Adipose tissue (tissue), 3 donors: ENCODE measurements around the gene RCAN1. TPM values are rescaled to one million over a fixed set of nuclear protein-coding genes. Genes with fewer than 3 reads are reported as not detected.
"Not testable (repeated sequence)": the region's sequence is repeated elsewhere in the genome, so short reads cannot be mapped to it uniquely, and the experiment has no call there.

Source experiments
- H3K27ac ChIP-seq: one replicate; pipeline ENCODE4 v1.5.1; 2013; ENCODE audit warnings: low read depth, low read length
- WGBS, 3 donors: extraction: QIAGEN DNeasy Blood & Tissue Kit; methylation state at CpG; one replicate each; pipeline ENCODE4 v1.1.7; 2013; 5-methylcytosine and 5-hydroxymethylcytosine counted together
- polyA plus RNA-seq, 3 donors: library from polyadenylated mRNA; stranded (reverse); fragments of 200-250 nt; gene quantifications; one replicate each; pipeline ENCODE4 v1.2.3, GENCODE V29; 2013
- donor health status: healthy with polysubstance abuse.
- donor health status: Bipolar disorder and iron deficiency.
- donor health status: healthy.

Gene RCAN1
- polyA plus RNA-seq, 3 donors = 10.3 to 71.5 (median 59.2) TPM

DNA sequence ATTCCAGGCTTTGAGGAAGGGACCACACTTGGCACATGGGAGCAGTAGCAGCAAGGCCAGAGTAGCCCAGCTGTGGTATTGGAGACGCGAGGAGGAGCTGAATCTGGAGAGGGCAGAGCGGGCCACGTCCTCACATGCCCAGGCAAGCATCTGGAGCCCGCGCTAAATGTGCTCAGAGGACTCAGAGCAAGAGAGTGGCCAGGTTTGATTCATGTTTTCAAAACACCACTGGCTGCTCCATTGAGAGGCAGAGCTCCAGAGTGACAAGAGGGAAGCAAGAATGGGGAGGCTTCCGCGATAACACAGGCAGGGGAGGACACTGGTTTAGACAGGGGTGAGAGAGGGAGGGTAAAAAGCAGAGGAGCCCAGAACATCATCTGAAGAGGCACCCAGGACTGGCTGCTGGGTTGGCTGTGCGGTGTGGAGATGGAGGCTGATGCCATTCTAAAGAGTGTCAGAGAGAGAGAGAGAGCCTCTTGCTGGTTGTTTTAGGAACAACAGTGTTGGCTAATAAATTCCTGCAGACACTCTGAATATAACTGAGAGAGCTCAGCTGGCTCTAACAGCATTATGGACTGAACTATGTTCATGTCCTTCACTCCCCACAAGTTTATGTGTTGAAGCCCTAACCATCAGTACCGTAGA lies 32.3 kb downstream of the RCAN1 start:
- H3K27ac ChIP-seq = no peak overlapping the region
- WGBS, 3 donors = 87 to 96% (median 91%) methylated on average over 10 of the region's 10 CpGs

DNA sequence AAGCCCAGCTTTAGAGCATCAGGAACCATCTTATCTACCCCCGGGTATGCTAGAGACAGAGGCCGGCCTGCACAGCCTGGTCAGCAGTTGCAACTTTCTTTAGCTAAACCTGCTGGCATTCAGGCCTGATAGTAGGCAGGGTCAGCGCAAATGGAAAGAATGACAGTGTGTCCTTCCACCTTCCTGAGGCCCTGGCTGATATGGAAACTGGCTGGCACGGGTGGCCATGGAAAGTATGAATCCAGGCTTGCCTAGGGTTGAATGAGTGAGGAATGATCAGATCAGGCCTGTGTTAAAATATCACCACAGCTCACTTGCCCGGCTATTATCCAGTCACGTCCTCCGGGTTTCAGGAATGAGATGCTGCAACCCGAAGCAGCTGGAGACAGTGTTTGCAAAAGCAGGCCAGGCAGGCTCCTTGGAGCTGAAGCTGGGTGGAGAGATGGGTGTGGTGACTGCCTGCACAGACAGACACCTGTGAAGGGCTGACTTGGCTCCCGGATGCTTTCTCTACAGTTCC lies 34.7 kb downstream of the RCAN1 start:
- WGBS, 3 donors = 40 to 85% (median 80%) methylated on average over 9 of the region's 9 CpGs
- H3K27ac ChIP-seq = no peak overlapping the region

DNA sequence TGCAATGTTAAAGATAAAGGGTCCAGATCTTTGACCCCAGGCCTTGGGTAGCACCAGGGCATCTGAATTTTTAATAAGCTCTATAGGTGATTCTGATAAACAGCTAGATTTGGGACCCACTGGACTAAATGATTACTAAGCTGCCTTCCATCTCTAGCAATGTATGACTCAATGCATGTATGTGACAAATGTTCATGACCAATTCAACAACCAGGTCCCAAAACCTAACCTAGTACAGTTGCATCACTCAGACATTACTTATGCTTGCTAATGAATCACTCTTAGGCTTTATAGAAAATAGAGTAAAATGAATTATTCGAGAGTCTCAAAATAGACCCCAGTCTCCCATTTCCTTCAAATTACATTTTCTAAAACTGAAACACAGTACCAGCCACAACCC lies 35.5 kb downstream of the RCAN1 start:
- H3K27ac ChIP-seq = no peak overlapping the region
- WGBS, 3 donors = 93 to 98% (median 96%) methylated on average over 1 of the region's 1 CpG

DNA sequence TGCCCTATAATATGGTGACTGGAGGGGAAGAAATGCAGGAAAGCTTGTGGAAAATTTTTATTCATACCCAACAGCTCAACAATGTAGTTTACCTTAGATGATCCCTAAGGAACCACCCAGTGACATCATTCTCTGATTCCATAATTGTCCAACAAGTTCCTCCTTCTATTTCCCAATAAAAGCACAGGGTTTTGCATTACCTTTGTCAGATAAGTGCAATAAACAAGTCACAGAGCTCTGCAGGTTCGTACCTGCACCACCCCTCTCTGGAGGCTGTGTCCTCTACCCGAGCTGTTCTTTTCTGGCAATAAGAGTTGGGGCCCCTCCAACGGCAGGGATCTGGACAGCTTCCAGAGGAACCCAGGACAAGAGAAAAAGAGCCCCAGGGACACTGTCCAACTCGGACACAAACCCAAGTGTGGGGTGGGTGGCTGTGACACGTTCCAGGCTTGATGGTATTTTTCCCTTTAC lies 38.8 kb downstream of the RCAN1 start:
- H3K27ac ChIP-seq = no peak overlapping the region
- 46 to 70% (median 63%) methylated on average over 5 of the region's 5 CpGs for WGBS, 3 donors

DNA sequence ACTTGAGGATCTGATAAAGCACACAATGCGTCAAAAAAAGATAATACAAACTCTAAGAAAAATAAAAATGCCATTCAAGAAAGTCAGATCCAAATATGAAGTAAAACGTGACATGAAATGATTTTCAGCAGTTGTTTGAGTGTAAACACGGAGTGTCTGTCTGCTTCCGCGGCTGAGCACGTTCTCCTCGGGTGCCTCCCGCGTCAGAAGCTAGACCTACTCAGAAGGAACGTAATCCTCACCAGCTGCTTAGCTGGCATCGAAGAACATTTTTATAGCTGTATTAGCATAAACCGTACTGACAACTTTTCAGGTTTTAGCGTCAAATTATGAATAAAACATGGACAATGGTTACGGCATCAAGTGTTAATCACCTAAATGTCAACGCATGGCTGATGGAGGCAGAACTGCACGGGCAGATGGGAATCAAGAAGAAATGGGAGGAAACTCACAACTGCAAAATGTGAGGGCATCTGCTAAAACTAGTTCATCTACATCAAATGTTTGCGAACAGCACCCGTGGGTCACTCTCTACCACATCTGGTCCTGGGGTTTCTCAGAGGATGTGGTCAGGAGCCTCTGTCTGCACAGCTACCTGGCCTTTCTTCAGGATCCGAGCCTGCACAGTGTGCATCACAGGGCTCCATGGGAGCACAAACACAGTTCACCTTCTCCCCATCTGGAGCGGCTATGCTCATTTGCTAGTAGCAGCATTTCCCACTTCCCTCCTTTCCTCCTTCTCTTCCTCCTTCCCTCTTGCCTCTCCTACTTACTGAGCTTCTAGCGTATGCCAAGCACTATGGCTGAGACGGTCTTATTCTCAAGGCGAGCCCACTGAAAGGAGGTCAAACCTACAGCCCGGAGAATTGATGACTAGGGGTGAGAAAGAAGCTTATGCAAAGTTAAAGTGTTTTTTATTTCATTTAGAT lies 40.0 kb downstream of the RCAN1 start:
- no peak overlapping the region for H3K27ac ChIP-seq
- WGBS, 3 donors = 92 to 93% (median 93%) methylated on average over 24 of the region's 24 CpGs

DNA sequence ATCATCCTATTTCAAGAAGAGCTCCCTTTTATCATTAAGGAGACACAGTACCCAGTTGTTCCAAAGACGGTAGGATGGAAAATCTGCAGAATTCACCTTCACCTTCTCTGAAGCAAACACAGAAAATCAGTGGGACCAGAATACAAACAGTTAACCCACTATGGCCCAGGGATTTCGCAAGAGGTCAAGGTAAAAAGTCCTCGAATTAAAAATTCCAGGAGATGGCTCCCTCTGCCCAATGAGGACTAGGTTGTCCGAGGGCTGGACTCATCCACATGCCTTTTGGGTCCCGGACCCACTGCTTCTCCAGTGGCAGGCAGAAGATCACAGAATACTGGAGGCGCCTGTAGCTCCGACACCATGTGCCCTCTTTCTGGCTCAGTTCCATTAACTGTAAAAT lies 42.9 kb downstream of the RCAN1 start:
- no peak overlapping the region for H3K27ac ChIP-seq
- WGBS, 3 donors = 80 to 83% (median 83%) methylated on average over 7 of the region's 7 CpGs

DNA sequence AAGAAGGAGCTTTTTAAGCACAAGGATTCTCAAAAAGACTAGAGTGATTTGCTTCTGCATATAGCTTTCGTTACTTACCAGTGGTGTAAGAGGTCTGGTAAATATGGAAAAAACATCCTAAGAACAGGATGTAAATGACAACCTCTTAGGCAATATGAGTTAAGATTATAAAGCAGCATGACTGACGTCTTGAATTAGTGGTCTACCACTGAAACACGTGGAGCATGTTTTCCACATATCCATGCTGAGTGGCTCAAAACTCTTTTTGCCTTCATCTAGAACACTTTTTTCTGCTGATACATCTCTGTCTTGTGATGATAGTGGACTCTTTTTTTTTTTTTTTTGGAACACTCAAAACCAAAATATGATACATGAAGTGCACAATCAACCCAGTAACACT lies 44.6 kb downstream of the RCAN1 start:
- no peak overlapping the region for H3K27ac ChIP-seq
- WGBS, 3 donors = 58 to 82% (median 63%) methylated on average over 3 of the region's 3 CpGs

DNA sequence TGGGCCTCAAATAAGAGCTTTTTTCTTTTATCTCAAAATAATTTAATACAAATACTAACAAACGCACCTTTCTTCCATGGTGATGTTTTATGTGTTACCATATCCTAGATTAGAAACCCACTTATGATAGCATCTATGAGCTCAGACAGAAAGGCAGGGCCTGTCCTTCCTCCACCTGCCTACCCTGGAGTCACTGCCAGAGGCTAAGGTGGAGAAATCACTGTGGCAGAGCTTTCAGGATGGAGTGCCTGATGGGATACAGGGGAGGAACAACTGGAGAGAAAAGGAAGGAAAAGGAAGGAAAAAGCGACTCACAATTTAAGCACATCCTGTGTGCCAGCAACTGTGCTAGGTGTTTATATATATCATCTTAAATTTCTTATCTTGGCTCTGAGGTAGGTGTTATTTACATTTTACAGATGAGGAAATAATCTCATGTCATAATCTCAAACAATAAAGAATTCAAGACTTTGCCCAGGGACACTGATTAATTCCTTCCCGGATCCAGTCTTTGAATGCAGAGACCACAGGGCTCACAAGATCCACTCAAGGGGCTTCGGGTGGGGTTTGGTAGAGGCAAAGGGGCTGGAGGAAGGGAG lies 45.4 kb downstream of the RCAN1 start:
- 72 to 95% (median 85%) methylated on average over 4 of the region's 4 CpGs for WGBS, 3 donors
- H3K27ac ChIP-seq = no peak overlapping the region

DNA sequence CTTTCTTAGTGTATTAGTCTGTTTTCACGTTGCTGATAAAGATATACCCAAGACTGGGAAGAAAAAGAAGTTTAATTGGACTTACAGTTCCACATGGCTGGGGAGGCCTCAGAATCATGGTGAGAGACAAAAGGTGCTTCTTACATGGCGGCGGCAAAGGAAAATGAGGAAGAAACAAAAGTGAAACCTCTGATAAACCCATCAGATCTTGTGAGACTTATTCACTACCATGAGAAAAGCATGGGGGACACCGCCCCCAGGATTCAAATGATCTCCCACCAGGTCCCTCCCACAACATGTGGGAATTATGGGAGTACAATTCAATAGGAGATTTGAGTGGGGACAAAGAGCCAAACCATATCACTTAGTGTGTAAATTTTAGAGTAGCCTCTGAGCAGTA lies 46.1 kb downstream of the RCAN1 start:
- H3K27ac ChIP-seq = not testable (repeated sequence)
- WGBS, 3 donors = 94 to 95% (median 94%) methylated on average over 4 of the region's 4 CpGs

DNA sequence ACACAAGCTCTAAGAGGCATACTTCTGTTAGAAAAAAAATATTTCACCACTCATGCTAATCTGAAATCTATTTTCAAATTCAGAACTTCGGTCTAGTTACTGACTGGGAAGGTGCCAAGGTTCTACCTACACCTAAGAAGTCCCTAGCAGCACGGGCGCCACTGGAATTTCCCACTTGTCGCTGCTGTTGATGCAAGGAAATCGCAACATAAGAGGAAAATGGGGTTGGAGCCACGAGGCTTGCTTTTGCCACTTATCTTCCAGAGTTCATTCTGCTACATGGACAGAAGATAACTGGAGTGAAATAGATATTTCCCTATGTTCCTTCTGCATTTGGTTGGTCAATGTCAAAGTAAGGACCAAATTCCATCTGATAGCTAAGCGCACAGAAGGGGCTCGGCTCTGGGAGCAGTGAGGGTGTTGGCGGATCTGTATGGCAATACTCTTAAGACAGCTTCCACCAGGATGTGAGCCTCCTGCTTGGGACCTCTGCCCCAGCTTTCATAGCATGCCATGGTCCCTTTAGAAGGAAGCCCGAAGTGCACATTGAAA lies 47.2 kb downstream of the RCAN1 start:
- WGBS, 3 donors = 92 to 94% (median 92%) methylated on average over 10 of the region's 10 CpGs
- no peak overlapping the region for H3K27ac ChIP-seq

DNA sequence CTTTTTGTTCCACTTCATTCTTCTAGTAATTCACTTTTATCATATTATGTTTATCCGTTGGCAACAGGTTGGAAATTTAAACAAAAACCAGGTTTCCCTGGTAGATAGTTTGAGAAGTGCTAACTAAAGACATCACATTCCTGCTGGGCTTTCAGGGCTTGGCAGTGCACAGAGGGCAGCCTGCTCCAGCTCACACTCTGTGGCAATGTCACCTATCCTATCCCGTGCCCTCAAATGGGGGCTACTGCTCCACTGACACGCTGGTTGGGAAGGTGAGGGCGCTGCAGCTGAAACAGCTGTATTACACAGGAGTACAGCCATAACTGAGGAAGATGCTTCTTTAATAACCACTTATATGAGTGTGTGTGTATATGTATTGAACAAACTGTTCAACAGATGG lies 49.7 kb downstream of the RCAN1 start:
- no peak overlapping the region for H3K27ac ChIP-seq
- 79 to 96% (median 91%) methylated on average over 4 of the region's 4 CpGs for WGBS, 3 donors

DNA sequence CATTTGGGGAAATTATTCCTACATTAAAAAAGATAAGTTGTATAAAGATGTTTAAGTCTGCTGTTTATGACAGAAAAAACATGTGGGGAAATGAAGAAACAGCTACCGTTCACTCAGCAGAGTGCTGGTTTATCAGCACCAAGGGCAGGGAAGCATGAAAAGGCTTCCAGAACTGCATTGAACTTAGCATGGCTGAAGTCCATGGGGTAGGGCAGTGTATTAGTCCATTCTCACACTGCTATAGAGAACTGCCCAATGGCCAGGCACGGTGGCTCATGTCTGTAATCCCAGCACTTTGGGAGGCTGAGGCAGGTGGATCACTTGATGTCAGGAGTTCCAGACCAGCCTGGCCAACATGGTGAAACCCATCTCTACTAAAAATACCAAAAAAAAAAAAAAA lies 51.5 kb downstream of the RCAN1 start:
- WGBS, 3 donors = 84 to 93% (median 92%) methylated on average over 2 of the region's 2 CpGs
- not testable (repeated sequence) for H3K27ac ChIP-seq

DNA sequence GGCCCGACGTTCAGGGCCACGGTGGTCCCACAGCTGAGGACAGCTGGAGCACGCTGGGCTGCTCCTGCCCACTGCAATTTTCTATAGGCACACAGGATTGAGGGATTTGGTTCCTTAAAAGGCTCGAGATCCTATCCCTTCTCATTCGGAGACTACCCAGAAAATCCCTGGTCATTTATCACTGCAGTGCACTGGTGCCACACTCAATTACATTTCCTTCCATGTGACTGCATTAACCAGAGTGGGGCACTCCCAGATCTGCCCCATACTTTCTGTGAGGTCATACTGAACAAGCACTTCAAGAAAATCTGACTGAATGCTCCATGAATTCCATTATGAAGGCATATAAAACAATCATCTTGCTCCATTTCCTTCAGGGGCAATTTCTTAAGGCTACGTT lies 53.1 kb downstream of the RCAN1 start:
- WGBS, 3 donors = 85 to 89% (median 85%) methylated on average over 7 of the region's 7 CpGs
- no peak overlapping the region for H3K27ac ChIP-seq

DNA sequence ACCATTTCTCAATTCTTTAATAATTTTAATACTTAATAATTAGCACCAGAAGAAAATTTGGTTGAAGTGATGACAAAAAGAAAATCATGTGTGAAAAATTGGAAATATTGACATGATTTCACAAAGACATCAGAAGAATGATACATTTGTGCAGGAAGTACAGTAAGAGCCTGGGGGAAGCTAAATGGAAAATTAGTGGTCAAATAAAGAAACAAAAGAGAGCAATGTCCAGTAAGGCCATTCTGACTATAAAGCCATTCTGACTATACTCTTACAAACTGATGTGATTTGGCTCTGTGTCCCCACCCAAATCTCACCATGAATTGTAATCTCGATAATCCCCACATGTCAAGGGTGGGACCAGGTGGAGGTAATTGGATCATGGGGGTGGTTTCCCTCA lies 54.3 kb downstream of the RCAN1 start:
- no peak overlapping the region for H3K27ac ChIP-seq
- WGBS, 3 donors = 0% methylated on average over 1 of the region's 1 CpG

DNA sequence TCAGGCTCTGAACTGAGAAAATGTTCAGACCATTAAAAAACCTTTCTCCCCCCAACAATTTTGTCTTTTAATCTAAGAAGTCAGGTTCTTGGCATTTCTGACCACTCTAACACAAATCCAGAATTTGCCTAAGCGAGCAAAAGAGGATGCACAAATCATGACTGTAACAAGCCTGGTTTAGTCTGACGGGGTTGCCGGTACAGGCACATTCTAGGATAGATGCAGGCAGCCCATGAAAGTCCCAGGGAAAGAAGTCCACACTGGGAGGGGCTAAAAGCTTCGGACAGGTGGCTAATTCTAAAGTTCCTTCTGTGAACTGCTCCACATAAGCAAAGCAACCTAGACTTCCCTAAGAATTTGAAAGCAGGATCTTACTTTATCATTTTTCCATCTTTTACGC lies 54.9 kb downstream of the RCAN1 start:
- no peak overlapping the region for H3K27ac ChIP-seq
- WGBS, 3 donors = 90 to 94% (median 91%) methylated on average over 5 of the region's 5 CpGs

DNA sequence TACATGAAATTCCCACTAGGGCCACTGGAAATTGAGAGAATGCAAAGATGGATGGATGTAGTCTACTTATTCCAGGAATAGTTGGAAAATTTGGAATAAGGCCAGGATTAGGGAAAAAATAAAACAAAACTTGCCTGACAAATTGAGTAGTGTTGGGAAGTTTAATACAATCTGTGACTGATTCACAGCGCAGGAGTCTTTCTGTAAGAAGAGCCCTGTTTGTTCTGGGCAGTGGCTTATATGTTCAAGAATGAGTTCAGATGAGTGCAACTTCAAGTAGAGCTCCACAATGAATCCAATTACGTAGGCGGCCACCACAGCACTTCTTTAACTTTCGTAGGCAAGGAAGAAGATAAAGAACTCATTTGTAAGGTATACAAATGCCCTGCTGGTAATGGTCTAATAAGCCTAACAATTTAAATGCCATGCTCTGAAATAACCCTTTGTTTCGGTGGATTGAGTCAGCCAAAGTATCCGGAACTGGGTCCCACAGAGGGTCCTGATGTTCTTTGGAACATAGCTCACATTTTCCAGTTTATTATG lies 55.8 kb downstream of the RCAN1 start:
- no peak overlapping the region for H3K27ac ChIP-seq
- 75 to 88% (median 86%) methylated on average over 6 of the region's 6 CpGs for WGBS, 3 donors

DNA sequence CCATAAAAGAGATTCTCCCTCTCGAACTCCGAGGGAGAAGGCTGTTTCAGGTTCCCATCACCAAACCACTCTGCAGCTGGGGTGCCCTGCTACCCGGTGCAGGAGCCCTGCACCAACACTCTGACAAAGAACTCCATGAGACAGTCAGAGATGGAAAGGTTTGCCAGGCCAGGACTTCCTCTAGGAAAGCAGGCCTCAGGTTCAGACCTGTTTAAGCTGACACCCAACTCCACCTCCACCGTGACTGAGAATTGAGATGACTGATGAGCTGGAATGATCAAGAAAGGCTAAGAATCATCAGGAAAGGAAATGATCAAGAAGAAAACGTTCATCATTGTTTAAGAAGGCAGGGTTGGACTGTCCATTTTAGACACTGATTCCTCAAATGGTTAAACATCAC lies 56.7 kb downstream of the RCAN1 start:
- WGBS, 3 donors = 83 to 89% (median 88%) methylated on average over 5 of the region's 5 CpGs
- H3K27ac ChIP-seq = no peak overlapping the region

DNA sequence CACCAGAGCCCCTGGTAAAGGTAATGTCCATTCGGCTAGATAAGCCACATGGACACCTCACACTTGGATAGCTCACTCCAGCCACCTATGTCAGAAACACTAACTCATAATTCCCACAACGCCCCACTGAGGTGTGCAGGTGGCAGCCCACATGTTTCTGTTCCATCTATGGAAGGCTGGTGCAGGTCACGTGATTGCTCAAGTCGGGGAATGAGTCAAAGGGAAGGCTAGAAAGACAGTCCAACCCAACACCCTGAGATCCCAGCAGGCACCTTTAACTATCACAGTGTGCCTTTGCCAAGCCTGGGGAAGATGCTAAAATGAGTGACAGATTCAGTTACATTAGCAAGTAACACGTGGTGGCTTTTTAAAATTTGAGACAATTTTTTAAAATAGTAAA lies 57.7 kb downstream of the RCAN1 start:
- 79 to 90% (median 83%) methylated on average over 5 of the region's 5 CpGs for WGBS, 3 donors

DNA sequence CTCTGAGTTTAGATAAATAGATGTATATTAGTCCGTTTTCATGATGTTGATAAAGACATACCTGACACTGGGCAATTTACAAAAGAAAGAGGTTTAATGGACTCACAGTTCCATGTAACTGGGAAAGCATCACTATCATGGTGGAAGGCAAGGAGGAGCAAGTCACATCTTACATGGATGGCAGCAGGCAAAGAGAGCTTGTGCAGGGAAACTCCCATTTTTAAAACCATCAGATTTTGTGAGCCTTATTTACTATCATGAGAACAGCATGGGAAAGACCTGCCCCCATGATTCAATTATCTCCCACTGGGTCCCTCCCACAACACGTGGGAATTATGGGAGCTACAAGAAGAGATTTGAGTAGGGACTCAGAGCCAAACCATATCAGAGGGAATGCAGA lies 60.2 kb downstream of the RCAN1 start:
- not testable (repeated sequence) for H3K27ac ChIP-seq
- 87 to 97% (median 90%) methylated on average over 2 of the region's 2 CpGs for WGBS, 3 donors

More for the DNA sequence above, 57.7 kb downstream of the RCAN1 start:
- H3K27ac ChIP-seq = no peak overlapping the region
